Bronchial epithelial cell (primary cell): ENCODE data around the gene AICDA. TPM values are rescaled to one million over a fixed set of nuclear protein-coding genes. Genes with fewer than 3 reads are reported as not detected.
"Not testable (repeated sequence)": the region's sequence is repeated elsewhere in the genome, so short reads cannot be mapped to it uniquely, and the experiment has no call there.

ENCODE experiments used
- DNase-seq: peaks from one replicate; pipeline ENCODE4 v3.0.0-alpha.2; 2010; ENCODE audit warnings: low read depth
- FAIRE-seq: peaks from 2 replicates; lab custom pipeline; 2011; peaks lifted over from hg19 to GRCh38; lab: Jason Lieb, UNC
- H3K27me3 ChIP-seq: 2 replicates; pipeline ENCODE4 v1.5.1; 2011; ENCODE audit warnings: low read length; ENCODE audit not compliant: control insufficient read depth, insufficient read depth
- H3K36me3 ChIP-seq: 2 replicates; pipeline ENCODE4 v1.5.1; 2011; ENCODE audit warnings: low read length; ENCODE audit not compliant: control insufficient read depth, insufficient read depth
- H3K4me3 ChIP-seq: 2 replicates; pipeline ENCODE4 v1.5.1; 2011; ENCODE audit warnings: mild to moderate bottlenecking, low read depth, low read length, control low read depth
- CTCF ChIP-seq: IDR thresholded peaks from 2 replicates; pipeline ENCODE4 v1.5.1; 2011; ENCODE audit warnings: mild to moderate bottlenecking, moderate library complexity, low read length, control low read depth, inconsistent platforms; ENCODE audit not compliant: insufficient read depth, severe bottlenecking
- total RNA-seq: library from RNA; depleted of rRNA; stranded (reverse); fragments of >200 nt; gene quantifications from 2 replicates; pipeline ENCODE4 v1.2.1, GENCODE V29; 2014

The AICDA gene
- total RNA-seq, 1 donor from 2014 or later = not detected

GRCh38 chr12:8572507-8572906 is 40.2 kb downstream of the AICDA start:
- Histone ChIP-seq H3K4me3 (no peak overlapping the region), H3K27me3 (no peaks in the 10 kb centered on the region), H3K36me3 (no peaks in the 10 kb centered on the region)
- TF ChIP-seq CTCF = no peak
- FAIRE-seq (no peak), DNase-seq (peak; percentile 20)

- no peaks in the 10 kb centered on the region for H3K36me3 ChIP-seq
These were observed 46.1 kb downstream of the AICDA start for GRCh38 chr12:8566525-8566924.

GRCh38 chr12:8566052-8566451 is 46.6 kb downstream of the AICDA start:
- H3K4me3 ChIP-seq, H3K36me3 ChIP-seq, FAIRE-seq, DNase-seq, H3K27me3 ChIP-seq: not testable (repeated sequence)

More at GRCh38 chr12:8566525-8566924, 46.1 kb downstream of the AICDA start:
- TF ChIP-seq CTCF = no peak
- Histone ChIP-seq H3K27me3 (no peaks in the 10 kb centered on the region), H3K4me3 (no peak overlapping the region)
- DNase-seq (no peak), FAIRE-seq (peak; percentile 90)

- Histone ChIP-seq H3K27me3 (no peaks in the 10 kb centered on the region), H3K36me3 (no peaks in the 10 kb centered on the region), H3K4me3 (no peak overlapping the region)
- DNase-seq (no peak), FAIRE-seq (no peak)
- TF ChIP-seq CTCF = no peak
These were observed 48.0 kb downstream of the AICDA start for GRCh38 chr12:8564656-8565055.

- H3K27me3 ChIP-seq = no peaks in the 10 kb centered on the region
- no peaks in the 10 kb centered on the region for H3K36me3 ChIP-seq
- H3K4me3 ChIP-seq = no peak overlapping the region
- no peak for TF ChIP-seq CTCF
- DNase-seq (no peak), FAIRE-seq (no peak)
These were observed 49.3 kb downstream of the AICDA start for GRCh38 chr12:8563356-8563755.

- FAIRE-seq = no peak
- no peak for DNase-seq
- Histone ChIP-seq H3K27me3 (no peaks in the 10 kb centered on the region), H3K4me3 (no peak overlapping the region), H3K36me3 (no peaks in the 10 kb centered on the region)
- TF ChIP-seq CTCF = no peak
These were observed 50.3 kb downstream of the AICDA start for GRCh38 chr12:8562310-8562709.
